Measurements from ENCODE around the gene CCDC93. TPM values are rescaled to one million over a fixed set of nuclear protein-coding genes. Genes with fewer than 3 reads are reported as not detected.
A peak's percentile ranks its signal among the peaks of the same experiment; 100 is the strongest.

CCDC93 gene
- total RNA-seq, 2 experiments from 2014 or later = 62.2 to 64.5 TPM

- ChIA-PET CTCF (interaction anchor here (1.0 to 5.6 kb wide), 3 partner anchors 11 to 200 kb away, joined by 3 to 44 read pairs (median 14); partner anchors contain the start of gene DDX18), POLR2A (interaction anchor here (0.7 to 2.4 kb wide), 9 partner anchors 9 to 296 kb away, joined by 3 to 20 read pairs (median 4); partner anchors contain the start of genes DDX18 and INSIG2)
- ATAC-seq (ENCODE audit: poor library complexity) (no peak), DNase-seq (peak in 2 of 14 experiments; percentile 2 to 10)
- no peaks in the 10 kb centered on the region for H3K36me3 ChIP-seq (ENCODE audit: insufficient read depth, low read length)
- peak overlapping the region; percentile 43 to 95 for H3K27ac ChIP-seq (ENCODE audit: low read depth in 1 of 2, low read length in 2 of 2)
- no peaks in the 10 kb centered on the region for H3K9me3 ChIP-seq (ENCODE audit: control insufficient read depth in 1 of 2, insufficient read depth in 1 of 2, low read length in 2 of 2)
- peaks cover 33% of the 10 kb centered on the region for H3K4me1 ChIP-seq (ENCODE audit: insufficient read depth, low read length)
- Mint-ChIP-seq H3K36me3 (ENCODE audit: low read depth) (peaks cover 19% of the 10 kb centered on the region), H3K4me3 (peak overlapping the region; percentile 92), H3K27ac (peak overlapping the region; percentile 86), H3K4me1 (ENCODE audit: low read depth) (peaks cover 44% of the 10 kb centered on the region), H3K9me3 (no peaks in the 10 kb centered on the region), H3K27me3 (no peaks in the 10 kb centered on the region)
- TF ChIP-seq, protein P1, sequence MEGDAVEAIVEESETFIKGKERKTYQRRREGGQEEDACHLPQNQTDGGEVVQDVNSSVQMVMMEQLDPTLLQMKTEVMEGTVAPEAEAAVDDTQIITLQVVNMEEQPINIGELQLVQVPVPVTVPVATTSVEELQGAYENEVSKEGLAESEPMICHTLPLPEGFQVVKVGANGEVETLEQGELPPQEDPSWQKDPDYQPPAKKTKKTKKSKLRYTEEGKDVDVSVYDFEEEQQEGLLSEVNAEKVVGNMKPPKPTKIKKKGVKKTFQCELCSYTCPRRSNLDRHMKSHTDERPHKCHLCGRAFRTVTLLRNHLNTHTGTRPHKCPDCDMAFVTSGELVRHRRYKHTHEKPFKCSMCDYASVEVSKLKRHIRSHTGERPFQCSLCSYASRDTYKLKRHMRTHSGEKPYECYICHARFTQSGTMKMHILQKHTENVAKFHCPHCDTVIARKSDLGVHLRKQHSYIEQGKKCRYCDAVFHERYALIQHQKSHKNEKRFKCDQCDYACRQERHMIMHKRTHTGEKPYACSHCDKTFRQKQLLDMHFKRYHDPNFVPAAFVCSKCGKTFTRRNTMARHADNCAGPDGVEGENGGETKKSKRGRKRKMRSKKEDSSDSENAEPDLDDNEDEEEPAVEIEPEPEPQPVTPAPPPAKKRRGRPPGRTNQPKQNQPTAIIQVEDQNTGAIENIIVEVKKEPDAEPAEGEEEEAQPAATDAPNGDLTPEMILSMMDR (IDR thresholded peaks at IDR 0.05) = no peak
- intact Hi-C loops (cut with DNase I, micrococcal nuclease) = loop anchor here (5.0 to 10.0 kb wide), 5 partner anchors 170 to 1660 kb away; partner anchors contain the start of genes C2orf76 (in 1 of the 2), DBI (in 1 of the 2) and TMEM177 (in 1 of the 2)
- no peaks in the 10 kb centered on the region for H3K27me3 ChIP-seq (ENCODE audit: control insufficient read depth in 1 of 2, insufficient read depth in 2 of 2, low read length in 2 of 2)
- H3K4me3 ChIP-seq (ENCODE audit: low read length) = peak overlapping the region; percentile 89
These were observed 588 bp upstream of the CCDC93 start for GRCh38 chr2:118014492-118014824.

DNA sequence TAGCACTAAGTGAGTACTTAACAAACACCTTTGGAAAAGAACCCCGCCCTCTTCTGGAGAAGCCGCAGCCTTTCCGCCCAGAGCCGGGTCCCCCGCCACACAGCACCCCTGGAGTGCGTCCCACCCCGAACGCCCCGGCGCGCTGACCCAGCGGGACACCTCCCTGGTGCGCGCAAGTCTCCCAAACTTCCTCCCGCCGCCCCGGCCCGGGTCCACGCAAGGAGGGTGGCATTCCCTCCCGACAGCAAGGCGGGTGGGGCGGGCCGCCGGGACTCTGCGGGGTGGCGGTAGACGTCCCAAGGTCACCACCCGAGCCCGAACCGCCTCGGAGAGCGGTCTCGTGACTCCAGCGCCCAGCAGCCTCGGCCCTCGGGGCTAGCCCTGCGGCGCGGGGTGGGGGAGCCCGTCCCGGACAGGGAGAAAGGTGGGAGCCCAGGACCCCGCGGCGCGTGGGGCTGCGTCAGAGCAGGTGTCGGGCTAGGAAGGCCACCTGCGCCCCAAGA lies 598 bp downstream of the CCDC93 start:
- peaks cover 29% of the 10 kb centered on the region for H3K36me3 Mint-ChIP-seq (ENCODE audit: low read depth)
- H3K4me3 ChIP-seq (ENCODE audit: low read length) = peak overlapping the region; percentile 89
- CTCF ChIA-PET = interaction anchor here (1.0 to 5.6 kb wide), 4 partner anchors 10 to 199 kb away, joined by 3 to 44 read pairs (median 14); partner anchors contain the start of gene DDX18
- TF ChIP-seq, protein P1 (IDR thresholded peaks at IDR 0.05) = no peak
- no peaks in the 10 kb centered on the region for H3K27me3 ChIP-seq (ENCODE audit: control insufficient read depth in 1 of 2, insufficient read depth in 2 of 2, low read length in 2 of 2)
- H3K27ac ChIP-seq (ENCODE audit: low read depth in 1 of 2, low read length in 2 of 2) = peak overlapping the region; percentile 92 to 95
- peaks cover 44% of the 10 kb centered on the region for H3K4me1 Mint-ChIP-seq (ENCODE audit: low read depth)
- no peaks in the 10 kb centered on the region for H3K9me3 Mint-ChIP-seq
- DNase-seq = peak in 9 of 14 experiments; percentile 3 to 59 (median 23)
- H3K27me3 Mint-ChIP-seq = no peaks in the 10 kb centered on the region
- H3K9me3 ChIP-seq (ENCODE audit: control insufficient read depth in 1 of 2, insufficient read depth in 1 of 2, low read length in 2 of 2) = no peaks in the 10 kb centered on the region
- POLR2A ChIA-PET = interaction anchor here (1.0 to 2.4 kb wide), 7 partner anchors 10 to 297 kb away, joined by 3 to 20 read pairs (median 4); partner anchors contain the start of genes DDX18 and INSIG2
- peaks cover 33% of the 10 kb centered on the region for H3K4me1 ChIP-seq (ENCODE audit: insufficient read depth, low read length)
- peak; percentile 7 for ATAC-seq (ENCODE audit: poor library complexity)
- peaks cover 8% of the 10 kb centered on the region for H3K36me3 ChIP-seq (ENCODE audit: insufficient read depth, low read length)
- intact Hi-C loops (cut with DNase I, micrococcal nuclease) = loop anchor here (2.0 to 10.0 kb wide), 7 partner anchors 74 to 1662 kb away; partner anchors contain the start of genes C2orf76 (in 1 of the 2), DBI (in 1 of the 2), DDX18 (in 1 of the 2) and TMEM177 (in 1 of the 2)
- peak overlapping the region; percentile 86 for H3K27ac Mint-ChIP-seq
- H3K4me3 Mint-ChIP-seq = peak overlapping the region; percentile 92

- Mint-ChIP-seq H3K36me3 (ENCODE audit: low read depth) (peaks cover 34% of the 10 kb centered on the region), H3K4me3 (peak overlapping the region; percentile 92), H3K27ac (peak overlapping the region; percentile 86), H3K4me1 (ENCODE audit: low read depth) (peaks cover 49% of the 10 kb centered on the region), H3K27me3 (no peaks in the 10 kb centered on the region), H3K9me3 (no peaks in the 10 kb centered on the region)
- ChIA-PET CTCF (interaction anchor here (0.9 to 1.8 kb wide), 2 partner anchors 10 to 198 kb away, joined by 5 to 14 read pairs; partner anchors contain the start of gene DDX18), POLR2A (no interaction called here)
- H3K27me3 ChIP-seq (ENCODE audit: control insufficient read depth in 1 of 2, insufficient read depth in 2 of 2, low read length in 2 of 2) = no peaks in the 10 kb centered on the region
- no peak for ATAC-seq (ENCODE audit: poor library complexity)
- peak overlapping the region; percentile 89 for H3K4me3 ChIP-seq (ENCODE audit: low read length)
- no peaks in the 10 kb centered on the region for H3K9me3 ChIP-seq (ENCODE audit: control insufficient read depth in 1 of 2, insufficient read depth in 1 of 2, low read length in 2 of 2)
- peak overlapping the region in 1 of 2 donors; percentile 95 for H3K27ac ChIP-seq (ENCODE audit: low read depth in 1 of 2, low read length in 2 of 2)
- DNase-seq = no peak
- intact Hi-C loops (cut with DNase I, micrococcal nuclease) = loop anchor here (2.0 to 10.0 kb wide), 7 partner anchors 74 to 1662 kb away; partner anchors contain the start of genes C2orf76 (in 1 of the 2), DBI (in 1 of the 2), DDX18 (in 1 of the 2) and TMEM177 (in 1 of the 2)
- H3K36me3 ChIP-seq (ENCODE audit: insufficient read depth, low read length) = peaks cover 13% of the 10 kb centered on the region
- TF ChIP-seq, protein P1 (IDR thresholded peaks at IDR 0.05) = no peak
- peaks cover 33% of the 10 kb centered on the region for H3K4me1 ChIP-seq (ENCODE audit: insufficient read depth, low read length)
These were observed 1.1 kb downstream of the CCDC93 start for GRCh38 chr2:118012778-118013177.

Measured in CD4-positive, alpha-beta T cell (primary cell).